GM19099 (cell line): ENCODE measurements around the gene CDC42.

Source experiments
- POLR2A ChIP-seq: IDR thresholded peaks from 3 replicates; pipeline ENCODE4 v1.6.1; 2011; ENCODE audit warnings: low read depth; ENCODE audit not compliant: insufficient read length; ENCODE audit errors: extremely low read depth

CDC42 gene

DNA sequence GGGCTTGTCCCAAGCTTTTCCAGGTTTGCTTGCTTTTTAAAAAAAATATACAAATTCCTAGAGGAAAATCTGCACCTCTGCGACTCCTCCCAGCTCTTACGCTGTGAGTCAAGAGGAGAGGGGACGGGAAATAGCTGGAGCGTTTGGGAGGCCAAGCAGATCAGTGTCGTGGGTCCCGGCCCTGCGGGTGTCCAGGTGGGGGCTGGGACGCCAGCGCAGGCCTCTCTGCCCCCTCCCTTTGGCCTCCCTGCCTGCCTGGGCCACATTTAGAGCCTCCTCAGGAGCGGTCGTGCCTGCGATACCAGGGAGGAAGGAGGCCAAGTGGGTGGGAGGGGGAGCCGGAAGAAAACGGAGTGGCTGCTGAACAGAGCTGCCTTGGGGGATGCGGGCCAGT lies 81.4 kb downstream of the CDC42 start:
- TF ChIP-seq POLR2A: no peak

- TF ChIP-seq POLR2A: no peak
These were observed 84.7 kb downstream of the CDC42 start for GRCh38 chr1:22137004-22137720.

DNA sequence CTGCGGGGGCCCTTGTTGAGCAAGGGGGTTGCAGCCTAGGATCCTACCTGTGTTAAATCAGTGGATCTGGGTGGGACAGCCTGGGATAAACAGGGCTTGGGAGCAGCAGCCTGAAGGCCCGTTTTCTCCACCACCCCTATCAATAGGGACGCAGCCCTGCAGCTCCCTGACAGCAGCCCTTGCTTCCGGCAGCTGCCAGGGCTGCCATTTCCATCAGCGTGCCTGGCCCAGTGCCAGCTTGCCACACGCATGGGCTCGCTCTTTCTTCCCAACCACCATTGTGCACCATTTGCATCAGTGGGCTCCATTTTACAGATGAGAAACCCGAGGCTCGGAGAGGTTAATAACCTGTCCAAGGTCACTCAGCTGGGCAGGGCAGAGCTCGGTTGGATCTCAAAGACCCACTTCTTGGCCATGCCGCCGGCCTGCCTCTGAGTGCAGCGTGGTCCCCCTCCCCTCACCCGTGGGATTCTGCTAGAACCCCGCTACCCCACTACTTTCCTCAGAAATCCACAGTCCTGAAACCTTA lies 86.6 kb downstream of the CDC42 start:
- TF ChIP-seq POLR2A: no peak

GRCh38 chr1:22139817-22140216 lies 87.3 kb downstream of the CDC42 start:
- TF ChIP-seq POLR2A: no peak
